T-helper 22 cell (primary cell): Measurements from ENCODE around the gene THRB.

Source experiments
- DNase-seq: peaks from one replicate; pipeline ENCODE4 v3.0.0-alpha.2; 2020; ENCODE audit warnings: low read depth

Gene THRB

DNA sequence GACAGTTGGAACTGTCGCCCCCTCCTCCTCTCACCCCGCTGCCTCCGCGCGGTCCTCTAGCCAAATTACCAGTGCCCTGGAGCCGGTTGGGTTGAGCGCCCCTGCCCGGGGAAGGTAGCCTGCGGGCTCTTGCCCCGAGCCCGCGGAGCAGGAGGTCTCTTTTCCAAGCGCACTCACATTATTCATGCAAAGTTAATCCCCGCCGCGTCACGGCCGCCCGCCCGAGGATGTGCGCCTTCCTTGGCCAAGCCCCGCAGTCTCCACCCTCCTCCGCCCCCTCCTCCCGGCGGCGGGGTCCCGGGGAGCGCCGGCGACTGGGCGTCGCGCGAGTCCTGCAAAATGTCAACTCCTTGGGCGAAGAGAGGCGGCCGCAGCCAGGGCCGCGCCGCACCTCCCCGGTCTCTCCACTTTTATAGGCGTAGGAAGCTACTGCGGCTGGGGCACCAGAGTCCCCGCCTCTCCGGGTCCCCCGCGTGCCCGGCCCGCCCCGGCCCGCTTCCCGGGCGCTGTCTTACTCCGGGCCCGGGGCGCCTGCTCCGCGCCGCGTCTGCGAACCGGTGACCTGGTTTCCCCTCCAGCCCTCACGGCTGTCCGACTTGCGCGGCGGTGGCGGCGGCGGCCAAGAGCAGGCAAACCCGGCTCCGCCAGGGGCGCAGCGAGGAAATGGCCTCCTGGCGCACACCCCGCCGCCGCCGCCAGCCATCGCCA is at the start of gene THRB:
Gene THRB, minus strand, starts transcription at position 233 of the 708 bp plus-strand sequence.
- DNase-seq = no peak

DNA sequence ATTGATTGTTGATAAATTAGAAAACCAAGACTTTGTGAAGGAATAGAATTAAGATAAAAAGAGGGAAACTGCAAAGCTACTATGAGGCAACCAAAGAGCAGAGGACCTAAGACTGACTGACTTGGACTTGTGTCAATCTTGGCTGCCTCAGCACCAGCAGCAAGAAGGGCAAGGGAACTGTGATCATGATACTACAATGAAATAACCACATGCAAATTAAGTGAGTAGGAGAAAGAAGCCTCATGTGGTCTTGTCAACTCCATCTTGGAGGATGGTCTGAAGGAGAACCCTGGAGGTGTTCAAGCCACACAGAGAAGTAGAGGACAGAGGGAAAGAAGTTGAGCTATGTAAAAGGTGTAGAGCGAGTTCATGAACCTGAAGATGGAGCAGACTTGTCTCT is 47.3 kb upstream of the THRB start:
- DNase-seq = no peak

DNA sequence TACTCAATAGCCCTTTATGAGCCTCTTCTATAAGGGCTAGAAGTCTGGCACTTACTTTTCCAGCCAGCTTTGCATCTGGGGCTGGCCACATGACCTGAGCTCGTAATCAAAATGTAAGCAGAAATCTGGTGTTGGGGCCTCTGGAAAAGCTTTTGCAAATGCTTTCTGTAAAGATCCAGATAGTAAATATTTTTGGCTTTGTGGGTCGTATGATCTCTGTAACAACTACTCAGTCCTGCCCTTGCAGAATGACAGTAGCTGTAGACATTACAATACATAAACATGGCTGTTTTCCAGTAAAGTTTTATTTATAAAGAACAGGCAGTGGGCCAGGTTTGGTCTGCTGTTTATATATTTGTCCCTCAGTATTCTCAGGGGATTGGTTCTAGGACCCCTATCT is 46.2 kb upstream of the THRB start:
- no peak for DNase-seq

GRCh38 chr3:24539699-24540098 is 45.0 kb upstream of the THRB start:
- DNase-seq = no peak

DNA sequence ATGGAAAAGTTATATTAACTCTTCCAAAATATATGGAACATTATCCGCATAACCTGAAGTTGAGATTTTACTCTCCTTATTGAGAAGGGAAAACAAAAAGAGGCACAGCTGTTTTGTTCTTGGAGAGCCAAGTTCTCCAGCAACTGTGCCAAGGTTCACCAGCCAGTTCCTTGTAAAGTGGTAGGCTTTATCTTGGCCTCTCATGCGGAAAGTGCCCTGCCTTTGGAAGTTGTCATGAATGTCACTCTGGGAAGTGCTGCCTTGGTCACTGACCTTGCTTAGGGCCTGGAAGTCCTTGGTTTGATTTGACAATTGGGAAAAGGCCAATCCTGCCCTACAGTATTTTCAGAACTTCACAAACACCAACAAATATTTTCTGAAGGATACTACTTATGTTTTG is 44.2 kb upstream of the THRB start:
- no peak for DNase-seq

DNA sequence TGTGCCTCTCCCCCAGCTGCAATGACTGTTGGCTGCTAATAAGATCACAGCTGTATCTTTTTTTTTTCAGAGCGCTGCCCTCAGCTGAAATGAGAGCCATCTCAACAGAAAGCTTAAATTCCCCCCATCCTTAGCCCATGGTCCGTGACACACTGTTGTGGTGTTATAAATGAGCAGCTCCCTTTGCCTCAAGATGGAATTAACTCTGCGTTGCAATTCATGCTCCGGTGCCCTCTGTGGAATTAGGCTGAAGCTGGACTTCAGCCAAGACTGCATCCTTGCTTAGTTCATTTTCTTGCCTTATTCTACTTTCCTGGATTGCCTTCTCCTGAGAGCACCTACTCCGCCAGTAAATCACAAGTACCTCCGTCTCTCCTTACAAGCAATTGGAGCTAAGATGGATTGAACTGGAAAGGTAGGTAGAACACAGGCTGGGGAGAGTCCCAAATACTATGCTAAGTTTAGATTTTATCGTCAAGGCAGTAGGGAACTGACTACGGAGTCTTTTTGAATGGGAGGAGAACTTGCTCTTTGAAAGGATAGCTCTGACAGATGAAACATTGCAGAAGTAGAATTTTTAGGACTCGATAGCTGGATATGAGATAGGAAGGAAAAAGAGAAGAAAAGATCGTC is 39.0 kb upstream of the THRB start:
- no peak for DNase-seq

DNA sequence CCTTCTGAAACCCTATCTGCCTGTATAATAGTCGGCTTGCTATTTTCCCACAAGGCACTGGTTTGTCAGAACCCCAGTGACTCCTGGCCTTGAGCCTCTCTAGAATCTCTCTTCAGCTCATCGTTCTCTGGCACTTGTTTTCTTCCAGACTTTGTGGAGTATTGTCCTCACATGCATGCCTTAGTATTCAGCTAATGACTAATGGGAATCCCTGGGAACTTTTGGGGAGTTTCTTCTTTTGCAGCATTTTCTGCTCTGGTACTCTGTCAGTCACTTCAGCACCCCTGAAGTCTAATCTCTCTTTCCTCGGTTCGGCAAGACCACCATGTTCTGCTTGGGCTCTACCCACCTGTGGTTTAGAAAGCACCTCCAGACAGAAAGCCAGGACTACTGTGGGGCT is 35.8 kb upstream of the THRB start:
- no peak for DNase-seq

- DNase-seq = no peak
Observed at GRCh38 chr3:24529210-24529609, 34.6 kb upstream of the THRB start.

DNA sequence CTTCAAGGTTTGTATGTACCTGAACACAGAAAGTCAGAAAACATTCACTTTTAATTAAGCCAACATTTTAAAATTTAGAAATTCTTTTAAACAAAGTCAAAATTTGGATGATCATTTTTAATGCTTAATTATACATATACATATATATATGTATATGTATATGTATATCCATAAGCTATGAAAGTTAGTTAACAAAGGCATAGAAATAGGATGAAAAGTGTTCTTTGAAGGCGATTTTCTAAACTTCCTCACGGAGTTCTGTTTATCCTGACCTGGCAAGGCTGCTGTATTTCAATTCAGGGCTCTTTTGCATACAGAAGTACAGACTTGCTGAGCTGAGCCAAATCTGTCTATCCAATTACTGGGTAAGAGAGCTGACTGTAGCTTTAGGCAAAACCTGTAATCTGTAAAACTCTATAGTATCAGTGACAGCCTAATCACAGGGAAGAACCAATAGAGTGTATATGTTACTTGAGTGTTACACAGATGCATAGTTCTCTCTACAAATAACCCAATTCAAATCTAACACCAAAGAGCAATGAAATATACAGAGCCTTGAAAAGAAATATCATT is 32.1 kb upstream of the THRB start:
- no peak for DNase-seq

DNA sequence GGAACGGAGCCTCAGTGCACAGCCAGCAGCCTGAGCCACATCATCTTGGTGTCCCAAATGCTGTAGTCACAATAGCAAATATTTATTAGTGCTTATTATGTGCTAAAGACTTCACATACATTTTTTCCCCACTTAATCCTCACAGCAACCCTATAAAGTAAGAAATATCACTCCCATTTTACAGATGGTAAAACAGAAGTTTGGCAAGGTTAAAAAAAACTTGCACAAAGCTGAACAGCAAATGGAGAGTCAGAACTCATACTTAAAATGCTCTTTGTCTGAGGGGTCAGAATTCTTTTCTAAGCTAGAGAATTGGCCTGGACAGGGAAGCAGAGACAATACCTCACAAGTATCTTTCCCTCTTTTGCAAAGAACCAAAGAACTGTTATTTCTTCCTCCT is 30.9 kb upstream of the THRB start:
- DNase-seq = no peak

GRCh38 chr3:24525022-24525421 is 30.4 kb upstream of the THRB start:
- DNase-seq = no peak

DNA sequence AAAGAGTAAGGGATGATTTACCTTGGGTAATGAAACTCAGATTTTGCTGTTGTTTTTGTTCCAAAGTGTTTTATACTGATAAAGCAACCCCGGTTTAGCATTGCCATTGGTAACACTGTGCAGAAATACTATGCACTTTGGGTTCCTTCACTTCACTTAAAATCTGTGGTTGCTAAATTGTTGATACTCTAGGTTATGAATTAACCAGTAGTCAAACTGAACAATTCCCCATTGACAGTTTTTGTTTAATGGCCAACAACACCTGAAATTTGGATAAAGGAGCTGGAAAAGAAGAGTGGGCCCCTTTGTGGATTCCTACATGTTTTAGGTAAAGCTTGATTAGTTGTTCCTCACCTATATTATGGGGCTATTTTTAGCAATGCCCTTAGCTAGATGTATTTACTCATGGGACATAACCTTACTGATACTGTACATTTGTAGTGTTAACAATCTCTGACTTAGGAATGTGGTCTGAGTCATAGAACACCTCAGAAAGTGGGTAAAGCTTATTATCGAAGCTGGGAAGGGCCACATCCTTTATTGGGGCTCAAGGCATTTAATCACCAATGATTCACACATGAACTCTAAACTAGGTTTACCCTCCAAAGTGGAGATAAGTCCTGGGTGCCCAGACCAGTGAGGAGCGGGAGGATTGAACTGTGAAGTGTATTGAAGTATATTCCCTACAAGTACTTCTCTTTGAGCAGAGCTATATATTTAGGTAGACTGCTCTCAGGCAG is 29.5 kb upstream of the THRB start:
- no peak for DNase-seq

- no peak for DNase-seq
Observed at GRCh38 chr3:24523215-24523614, 28.6 kb upstream of the THRB start.

GRCh38 chr3:24522146-24522579 is 27.5 kb upstream of the THRB start:
- DNase-seq = no peak

DNA sequence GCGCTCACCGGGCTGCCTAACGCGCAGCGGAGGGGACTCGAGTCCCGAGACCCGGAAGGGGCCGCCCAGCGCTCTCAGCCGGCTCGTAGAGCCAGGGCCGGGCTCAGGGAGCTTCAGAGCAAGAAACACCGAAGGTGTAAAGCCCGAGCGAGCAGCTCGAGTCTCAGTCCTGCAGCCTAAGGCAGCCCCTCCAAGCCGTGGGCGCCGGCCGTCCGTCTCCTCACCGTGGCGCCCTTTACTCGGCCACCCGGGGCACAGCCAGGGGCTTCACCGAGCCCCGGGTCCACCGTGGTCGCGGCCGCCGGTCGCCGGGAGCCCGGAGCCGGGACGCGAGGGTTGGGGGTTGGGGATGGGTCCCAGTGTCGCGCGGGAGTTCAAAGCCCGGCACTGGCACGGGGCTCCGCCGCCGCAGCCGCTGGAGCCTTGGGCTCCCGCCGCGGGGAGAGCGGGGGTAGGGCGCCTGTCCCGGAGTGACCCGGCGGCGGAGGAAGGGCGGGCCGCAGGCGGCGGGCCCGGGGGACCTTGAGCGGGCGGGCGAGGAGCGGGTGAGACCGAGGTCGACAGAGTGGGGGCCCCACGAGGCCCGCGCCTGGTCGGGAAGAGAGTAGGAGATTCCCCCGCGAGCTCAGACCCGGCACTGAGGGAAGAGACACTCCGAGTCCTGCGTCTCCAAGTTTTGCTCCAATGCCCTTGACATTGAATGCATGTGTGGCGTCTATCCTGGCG is 26.9 kb upstream of the THRB start:
- no peak for DNase-seq

- DNase-seq = no peak
Observed at GRCh38 chr3:24520976-24521419, 26.3 kb upstream of the THRB start.

- DNase-seq = no peak
Observed at GRCh38 chr3:24520101-24520495, 25.4 kb upstream of the THRB start.

- no peak for DNase-seq
Observed at GRCh38 chr3:24519368-24520100, 24.9 kb upstream of the THRB start.

DNA sequence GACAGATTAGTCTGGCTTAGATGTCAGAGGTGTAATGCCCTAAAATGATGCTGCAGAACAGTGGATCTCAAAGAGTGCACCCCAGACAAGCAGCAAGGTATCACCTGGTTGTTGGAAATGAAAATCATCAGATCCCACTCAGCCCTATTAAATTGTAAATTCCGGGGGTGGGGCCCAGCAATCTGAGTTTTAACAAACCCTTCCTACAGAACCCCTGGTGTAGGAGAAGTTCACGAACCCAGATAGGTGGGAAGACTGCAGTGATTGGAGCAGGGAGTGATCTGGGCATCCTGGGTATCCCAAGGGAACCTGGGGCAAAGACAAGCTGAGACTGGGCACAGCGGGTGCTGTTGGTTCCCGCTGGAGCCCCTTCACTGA is 24.3 kb upstream of the THRB start:
- DNase-seq = no peak

DNA sequence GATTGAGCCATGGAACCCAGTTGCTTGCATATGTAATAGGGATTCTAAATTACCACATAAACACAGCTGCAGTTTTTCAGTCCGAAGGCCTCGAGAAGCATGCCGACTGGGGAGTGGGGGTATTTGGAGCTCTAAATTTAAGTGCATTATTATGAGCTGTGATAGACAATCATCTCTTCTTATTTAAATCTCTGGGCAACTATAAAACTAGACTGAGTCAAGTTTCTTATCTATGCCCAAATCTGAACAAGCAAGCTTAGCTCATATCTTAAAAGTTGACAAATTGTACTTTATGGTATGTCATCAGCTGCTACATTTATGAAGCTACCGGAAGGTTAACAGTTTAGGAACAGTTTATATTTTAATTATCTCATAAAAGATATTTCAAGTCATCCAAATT is 19.5 kb upstream of the THRB start:
- DNase-seq = no peak

GRCh38 chr3:24513463-24513862 is 18.8 kb upstream of the THRB start:
- DNase-seq = no peak
